Measurements from ENCODE around the gene DISP3.

DISP3 gene

DNA sequence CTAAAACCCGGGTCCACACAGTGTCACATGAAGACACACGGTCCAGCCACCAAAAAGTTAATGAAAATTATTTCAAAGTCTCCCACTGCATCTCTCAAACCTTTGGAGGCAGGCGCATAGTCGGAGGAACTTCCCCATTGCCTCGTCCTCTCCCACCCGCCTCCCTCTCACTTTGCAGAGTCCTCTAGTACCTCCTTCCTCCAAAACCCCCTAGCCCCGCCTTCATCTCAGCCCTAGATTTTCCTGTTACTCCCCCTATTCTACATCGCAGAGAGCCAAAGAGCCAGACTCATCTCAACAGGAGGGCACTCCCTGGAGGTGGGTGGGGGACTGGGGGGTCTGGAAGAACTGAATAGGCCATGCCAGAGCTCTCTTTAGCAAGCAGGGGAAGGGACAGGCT lies 79.3 kb downstream of the DISP3 start:
- no peak for TF ChIP-seq ZFX (IDR thresholded peaks at IDR 0.05; ENCODE audit: borderline replicate concordance)
- TF ChIP-seq, protein P1, sequence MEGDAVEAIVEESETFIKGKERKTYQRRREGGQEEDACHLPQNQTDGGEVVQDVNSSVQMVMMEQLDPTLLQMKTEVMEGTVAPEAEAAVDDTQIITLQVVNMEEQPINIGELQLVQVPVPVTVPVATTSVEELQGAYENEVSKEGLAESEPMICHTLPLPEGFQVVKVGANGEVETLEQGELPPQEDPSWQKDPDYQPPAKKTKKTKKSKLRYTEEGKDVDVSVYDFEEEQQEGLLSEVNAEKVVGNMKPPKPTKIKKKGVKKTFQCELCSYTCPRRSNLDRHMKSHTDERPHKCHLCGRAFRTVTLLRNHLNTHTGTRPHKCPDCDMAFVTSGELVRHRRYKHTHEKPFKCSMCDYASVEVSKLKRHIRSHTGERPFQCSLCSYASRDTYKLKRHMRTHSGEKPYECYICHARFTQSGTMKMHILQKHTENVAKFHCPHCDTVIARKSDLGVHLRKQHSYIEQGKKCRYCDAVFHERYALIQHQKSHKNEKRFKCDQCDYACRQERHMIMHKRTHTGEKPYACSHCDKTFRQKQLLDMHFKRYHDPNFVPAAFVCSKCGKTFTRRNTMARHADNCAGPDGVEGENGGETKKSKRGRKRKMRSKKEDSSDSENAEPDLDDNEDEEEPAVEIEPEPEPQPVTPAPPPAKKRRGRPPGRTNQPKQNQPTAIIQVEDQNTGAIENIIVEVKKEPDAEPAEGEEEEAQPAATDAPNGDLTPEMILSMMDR (IDR thresholded peaks at IDR 0.05), result no peak
- H3K27ac ChIP-seq, result no peak overlapping the region

DNA sequence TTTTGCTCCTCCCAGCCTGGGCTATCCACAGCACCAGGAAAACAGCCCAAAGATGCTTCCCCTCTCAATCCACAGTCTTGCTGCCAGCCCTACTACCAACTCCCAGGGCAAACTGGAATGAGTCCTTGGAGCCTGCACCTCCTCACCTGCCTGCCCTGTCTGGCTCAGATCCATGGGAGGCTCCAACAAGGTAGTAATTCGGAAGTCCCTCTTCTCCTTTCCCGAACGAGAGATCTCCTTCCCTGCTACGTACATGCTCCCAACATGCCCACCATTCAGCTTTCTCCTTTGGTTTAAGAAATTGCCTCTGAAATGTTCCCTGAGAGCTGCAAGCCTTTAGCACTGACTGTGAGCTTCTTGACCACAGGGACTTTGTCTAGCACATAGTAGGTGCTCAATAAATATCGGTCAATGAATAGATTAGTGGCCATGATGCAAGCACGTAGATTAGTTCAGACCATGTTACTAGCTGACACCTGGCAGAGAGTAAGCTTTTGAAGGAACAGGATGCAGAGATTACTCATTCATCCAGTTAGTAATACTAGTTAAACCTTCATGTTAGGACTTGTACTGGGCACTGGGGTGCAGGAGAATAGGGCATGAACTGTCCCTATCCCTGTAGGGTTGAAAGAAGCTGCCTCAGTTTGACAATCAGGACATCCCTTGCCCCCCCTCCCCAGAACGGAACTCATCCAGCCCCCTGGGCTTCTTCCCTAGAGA lies 80.1 kb downstream of the DISP3 start:
- H3K27ac ChIP-seq, result no peak overlapping the region
- TF ChIP-seq, protein P1 (IDR thresholded peaks at IDR 0.05), result no peak
- no peak for TF ChIP-seq ZFX (IDR thresholded peaks at IDR 0.05; ENCODE audit: borderline replicate concordance)

DNA sequence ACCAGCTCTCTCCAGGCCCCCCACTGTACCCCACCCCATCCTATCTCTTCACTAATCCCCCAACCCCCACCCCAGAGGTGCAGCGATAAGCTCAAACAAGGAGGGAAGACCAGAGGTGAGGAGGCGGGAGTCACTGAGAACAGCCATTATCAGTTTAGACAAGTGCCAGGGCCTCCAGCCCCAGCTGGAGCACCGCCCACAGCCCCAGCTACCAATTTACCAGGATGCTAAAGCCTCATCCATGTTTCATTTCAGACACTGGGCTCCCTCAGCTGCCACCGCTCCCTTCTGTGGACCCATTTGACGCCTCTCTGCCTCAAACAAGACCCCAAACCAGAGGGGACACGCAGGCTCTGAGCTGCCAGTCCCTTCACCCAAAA lies 80.6 kb downstream of the DISP3 start:
- H3K27ac ChIP-seq, result no peak overlapping the region
- no peak for TF ChIP-seq ZFX (IDR thresholded peaks at IDR 0.05; ENCODE audit: borderline replicate concordance)
- TF ChIP-seq, protein P1 (IDR thresholded peaks at IDR 0.05), result no peak

DNA sequence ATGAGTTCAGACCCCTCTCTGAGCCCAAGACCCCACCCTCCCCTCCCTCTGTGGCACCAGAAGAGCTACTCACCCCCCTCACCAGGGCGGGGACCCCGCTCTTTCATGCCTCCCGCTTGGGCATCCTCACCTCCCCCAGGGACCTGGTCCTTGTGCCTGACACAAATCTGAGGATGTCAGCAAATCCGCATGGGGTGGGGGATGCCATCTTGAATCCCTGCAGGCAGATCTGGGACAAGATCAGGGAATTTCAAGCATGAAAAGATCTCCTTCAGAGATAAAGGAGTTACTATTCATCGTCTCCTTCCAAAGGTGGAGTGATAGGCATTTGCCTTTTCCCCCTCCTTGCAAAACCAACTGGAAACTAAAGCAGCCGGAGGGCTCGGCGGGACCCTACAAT lies 81.1 kb downstream of the DISP3 start:
- no peak overlapping the region for H3K27ac ChIP-seq
- TF ChIP-seq ZFX (IDR thresholded peaks at IDR 0.05; ENCODE audit: borderline replicate concordance), result no peak

DNA sequence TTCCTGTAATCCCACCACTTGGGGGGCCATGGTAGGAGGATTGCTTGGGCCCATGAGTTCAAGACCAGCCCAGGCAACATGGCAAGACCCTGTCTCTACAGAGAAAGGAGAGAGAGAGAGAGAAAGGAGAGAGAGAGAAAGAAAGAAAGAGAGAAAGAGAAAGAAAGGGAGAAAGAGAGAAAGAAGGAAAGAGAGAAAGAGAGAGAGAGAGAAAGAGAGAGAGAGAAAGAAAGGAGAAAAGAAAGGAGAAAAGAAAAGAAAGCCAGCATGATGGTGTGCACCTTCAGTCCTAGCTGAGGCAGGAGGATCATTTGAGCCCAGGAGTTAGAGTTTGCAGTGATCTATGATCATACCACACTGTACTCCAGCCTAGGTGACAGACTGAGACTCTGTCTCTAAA lies 82.8 kb downstream of the DISP3 start:
- no peak for TF ChIP-seq ZFX (IDR thresholded peaks at IDR 0.05; ENCODE audit: borderline replicate concordance)
- TF ChIP-seq, protein P1 (IDR thresholded peaks at IDR 0.05), result no peak
- no peak overlapping the region for H3K27ac ChIP-seq

DNA sequence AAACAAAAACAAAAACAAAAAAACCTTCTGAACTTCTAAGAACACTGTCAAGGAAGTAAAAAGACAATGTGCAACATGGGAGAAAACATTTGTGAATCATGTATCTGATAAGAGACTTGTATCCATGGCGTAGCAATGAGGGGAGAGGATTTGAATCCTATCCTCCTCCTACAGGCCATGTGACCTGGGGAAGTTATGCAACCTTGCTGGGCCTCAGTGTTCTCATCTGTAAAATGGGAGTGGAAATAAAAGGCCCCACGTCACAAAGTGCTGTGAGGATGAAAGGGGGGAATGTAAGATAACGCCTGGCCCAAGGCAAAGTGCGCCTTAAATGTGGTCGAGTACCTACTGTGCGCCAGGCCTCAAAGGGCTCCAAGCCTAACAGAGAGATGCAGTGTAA lies 83.7 kb downstream of the DISP3 start:
- TF ChIP-seq, protein P1 (IDR thresholded peaks at IDR 0.05), result no peak
- no peak for TF ChIP-seq ZFX (IDR thresholded peaks at IDR 0.05; ENCODE audit: borderline replicate concordance)
- no peak overlapping the region for H3K27ac ChIP-seq

DNA sequence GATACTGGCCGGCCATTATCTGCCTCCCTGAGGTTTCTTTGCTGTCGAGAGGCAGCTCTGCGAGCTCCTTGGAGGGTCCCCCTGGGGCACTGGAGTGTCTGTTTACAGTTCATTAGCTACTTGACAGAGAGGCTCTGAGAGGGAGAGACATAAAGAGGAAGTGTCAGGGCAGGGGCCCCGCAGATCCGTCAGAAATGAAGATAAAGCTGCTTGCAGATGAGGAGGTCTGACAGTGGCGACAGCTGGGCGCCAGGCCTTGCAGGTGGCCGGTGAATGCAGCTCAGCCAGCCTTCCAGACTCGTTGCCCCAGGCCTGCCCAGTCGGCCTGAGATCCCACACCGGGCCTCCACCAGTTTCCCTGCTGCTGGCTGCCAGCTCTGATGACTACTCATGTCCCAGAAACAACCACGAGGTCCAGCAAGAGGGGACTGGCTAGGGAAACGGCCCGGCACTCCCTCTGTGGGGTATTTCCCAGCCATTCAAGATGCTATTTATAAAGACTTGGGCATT lies 84.7 kb downstream of the DISP3 start:
- H3K27ac ChIP-seq, result no peak overlapping the region
- no peak for TF ChIP-seq ZFX (IDR thresholded peaks at IDR 0.05; ENCODE audit: borderline replicate concordance)
- TF ChIP-seq, protein P1 (IDR thresholded peaks at IDR 0.05), result no peak

Measured in 22Rv1 (cell line).